Suppressor macrophage treated with lipopolysaccharide for 1 hour (primary cell): Measurements from ENCODE around the gene RAD9A.
A peak's percentile ranks its signal among the peaks of the same experiment; 100 is the strongest.

Experiments used
- DNase-seq, 3 donors: peaks; one replicate each; pipeline ENCODE4 v3.0.0-alpha.2; 2020 to 2022

RAD9A gene

GRCh38 chr11:67357831-67358670 lies 33.7 kb upstream of the RAD9A start:
- no peak for DNase-seq

DNA sequence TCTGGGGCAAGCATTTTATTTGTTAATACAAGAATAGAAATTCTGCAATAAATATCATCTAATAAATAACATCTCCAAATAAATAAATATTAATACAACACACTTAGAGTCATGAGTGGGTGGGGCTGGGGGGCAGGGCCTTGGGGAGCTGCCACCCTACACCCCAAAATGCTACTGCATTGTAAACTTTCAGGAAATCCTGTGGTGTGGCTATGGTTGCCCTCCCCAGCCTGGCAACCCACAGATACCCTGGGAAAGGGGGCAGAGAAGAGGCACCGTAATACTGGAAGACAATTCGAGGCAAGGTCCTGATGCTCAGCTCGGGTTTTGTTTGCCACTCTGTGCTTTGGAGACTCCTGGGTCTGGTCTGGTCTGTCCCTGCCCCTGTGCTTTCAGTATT lies 27.6 kb upstream of the RAD9A start:
- no peak for DNase-seq

DNA sequence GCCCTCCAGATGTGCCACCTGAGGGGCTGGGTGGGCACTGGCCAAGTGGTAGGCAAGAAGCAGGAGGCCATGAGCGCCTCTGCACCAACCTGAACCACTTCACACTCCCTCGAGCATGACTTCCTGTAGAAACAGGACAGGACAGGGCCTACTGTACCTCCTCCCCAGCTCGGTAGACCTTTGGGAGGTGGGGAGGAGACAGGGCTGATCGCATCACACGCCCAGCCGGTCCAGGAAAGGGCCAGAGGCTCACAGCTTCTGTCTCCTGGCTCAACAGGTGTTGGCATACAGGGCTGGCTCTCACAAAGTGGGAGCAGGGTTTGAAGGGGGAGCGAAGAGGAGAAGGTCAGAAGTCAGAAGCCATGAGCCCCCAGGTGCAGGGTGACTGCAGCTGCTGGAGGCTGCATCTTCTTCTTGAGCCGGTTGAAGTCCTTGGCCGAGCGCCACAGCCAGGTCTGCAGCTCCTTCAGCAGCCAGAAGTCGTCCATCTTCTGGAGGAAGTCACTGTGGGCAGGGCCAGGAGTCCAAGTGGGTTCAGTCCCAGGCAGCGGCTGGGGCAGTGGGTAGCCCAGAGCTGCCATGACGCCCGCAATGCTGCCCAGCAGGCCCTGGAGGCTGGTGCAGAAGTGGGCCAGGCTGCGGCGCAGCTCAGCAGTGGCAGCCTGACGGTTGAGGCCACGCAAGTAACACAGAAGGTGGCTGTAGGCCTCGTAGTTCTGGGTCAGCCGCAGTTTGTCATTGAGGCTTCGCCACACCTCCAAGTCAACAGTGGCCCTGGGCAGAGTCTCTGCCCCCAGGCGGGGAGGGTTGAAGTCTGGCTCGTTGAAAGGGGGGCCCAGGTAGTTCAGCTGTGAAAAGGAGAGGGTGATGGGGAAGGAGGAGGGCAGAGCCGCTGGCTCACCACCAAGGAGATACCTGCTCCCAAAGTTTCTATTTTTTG lies 26.7 kb upstream of the RAD9A start:
- no peak for DNase-seq

- no peak for DNase-seq
Observed at GRCh38 chr11:67365736-67366444, 25.9 kb upstream of the RAD9A start.

DNA sequence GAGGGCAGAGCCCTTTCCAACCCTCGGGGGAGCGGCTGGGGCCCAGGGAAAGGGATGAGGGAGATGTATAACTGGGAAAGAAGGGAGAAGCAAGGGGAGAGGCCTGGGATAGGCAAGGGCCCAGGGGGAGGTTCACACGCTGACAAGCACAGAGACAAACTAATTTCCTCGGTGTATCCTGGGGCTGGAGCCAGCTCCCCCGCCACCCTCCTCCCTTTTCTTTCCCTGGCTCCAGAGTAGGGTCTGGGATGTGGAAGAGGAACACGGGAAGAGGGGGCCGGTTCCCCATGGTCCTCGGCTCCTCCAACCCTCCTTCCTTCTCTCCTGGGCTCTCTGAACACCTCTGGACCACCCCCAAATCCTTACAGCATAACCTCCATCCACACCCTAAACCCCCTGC lies 25.2 kb upstream of the RAD9A start:
- no peak for DNase-seq

- DNase-seq, result peak in 1 of 3 donors; percentile 29
Observed at GRCh38 chr11:67366961-67367760, 24.6 kb upstream of the RAD9A start.

GRCh38 chr11:67367761-67368227 lies 24.0 kb upstream of the RAD9A start:
- no peak for DNase-seq

GRCh38 chr11:67368621-67369020 lies 23.2 kb upstream of the RAD9A start:
- DNase-seq, result no peak

DNA sequence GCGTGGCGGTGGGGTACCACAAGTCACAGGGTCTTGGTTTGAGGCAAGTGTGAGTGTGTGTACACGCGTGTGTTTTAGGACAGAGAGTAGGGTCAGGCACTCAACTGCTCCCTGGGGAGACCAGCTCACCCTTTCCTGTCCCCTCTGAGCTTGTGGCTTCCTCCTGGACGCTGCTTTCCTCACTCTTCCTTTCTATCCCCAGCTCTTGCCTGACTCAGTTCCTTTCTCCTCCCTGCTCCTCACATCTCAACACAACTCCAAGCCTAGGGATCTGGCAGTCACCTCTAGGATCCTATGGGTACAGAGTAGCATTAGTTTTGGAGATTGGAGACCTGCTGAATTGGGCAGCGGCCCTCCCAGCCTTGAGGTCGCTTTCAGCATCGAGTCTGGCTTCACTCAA lies 22.5 kb upstream of the RAD9A start:
- no peak for DNase-seq

- no peak for DNase-seq
Observed at GRCh38 chr11:67369801-67370284, 21.9 kb upstream of the RAD9A start.

- DNase-seq, result no peak
Observed at GRCh38 chr11:67370351-67371076, 21.3 kb upstream of the RAD9A start.

DNA sequence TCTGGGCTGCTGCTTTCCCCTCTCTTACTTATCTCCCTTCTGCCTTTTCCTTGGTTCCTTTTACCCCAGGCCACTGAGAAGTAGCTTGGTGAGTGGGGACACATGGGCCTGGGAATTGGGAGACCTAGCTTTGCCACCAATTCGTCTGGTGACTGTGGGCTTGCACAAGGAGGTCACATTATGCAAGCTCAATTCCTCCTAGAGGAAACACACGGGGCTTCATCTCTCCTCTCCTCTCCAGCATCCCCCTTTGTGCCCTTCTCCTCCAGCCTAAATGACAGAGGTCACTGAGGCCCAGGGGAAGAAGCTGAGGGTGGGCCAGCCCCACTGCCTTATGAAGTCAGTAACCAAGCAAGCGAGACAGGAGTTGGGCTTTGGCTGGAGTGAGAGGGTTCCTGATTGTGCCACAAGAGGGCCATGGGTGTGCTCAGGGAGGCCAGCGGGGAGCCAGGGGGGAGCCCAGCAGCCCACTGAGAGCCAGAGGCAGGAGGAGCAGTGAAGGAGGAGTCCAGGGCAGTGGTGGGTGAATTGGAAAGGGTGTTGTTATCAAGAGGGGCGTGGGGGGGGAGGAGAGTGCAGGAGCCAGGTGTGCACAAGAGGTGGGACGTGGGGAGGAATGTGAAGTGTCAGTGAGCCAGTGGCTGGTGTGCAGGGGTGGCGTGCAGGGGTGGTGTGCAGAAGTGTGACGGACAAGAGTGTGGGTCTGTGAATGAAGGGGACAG lies 20.4 kb upstream of the RAD9A start:
- peak; percentile 53 to 65 (median 54) for DNase-seq

DNA sequence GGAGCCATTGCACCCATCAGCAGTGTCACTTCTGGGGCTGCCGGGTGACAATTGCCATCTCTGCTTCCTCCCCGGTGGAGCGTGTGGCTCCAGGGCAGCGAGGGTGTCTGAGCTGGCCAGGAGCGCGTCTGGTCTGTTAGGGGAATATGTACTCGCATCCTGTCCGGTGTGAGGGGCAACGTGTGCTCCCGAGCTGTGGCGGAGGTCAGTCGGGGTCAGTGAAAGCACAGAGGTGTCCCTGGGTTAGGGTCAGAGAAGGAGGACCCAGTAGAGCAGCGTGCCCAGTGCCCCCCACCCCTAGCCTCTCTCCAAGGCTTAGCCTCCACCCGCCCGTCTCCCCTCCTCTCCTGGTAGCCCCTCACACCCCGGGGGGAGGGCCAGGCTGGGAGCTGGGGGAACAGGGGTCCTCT lies 19.9 kb upstream of the RAD9A start:
- no peak for DNase-seq

- DNase-seq, result peak in 2 of 3 donors; percentile 31 to 52
Observed at GRCh38 chr11:67372321-67372992, 19.3 kb upstream of the RAD9A start.

- peak; percentile 58 to 80 (median 59) for DNase-seq
Observed at GRCh38 chr11:67372993-67373647, 18.7 kb upstream of the RAD9A start, which contains the start of gene CLCF1. CLCF1 (minus strand) TSS chr11:67373598; CDS start chr11:67373539, 59 bp downstream.

DNA sequence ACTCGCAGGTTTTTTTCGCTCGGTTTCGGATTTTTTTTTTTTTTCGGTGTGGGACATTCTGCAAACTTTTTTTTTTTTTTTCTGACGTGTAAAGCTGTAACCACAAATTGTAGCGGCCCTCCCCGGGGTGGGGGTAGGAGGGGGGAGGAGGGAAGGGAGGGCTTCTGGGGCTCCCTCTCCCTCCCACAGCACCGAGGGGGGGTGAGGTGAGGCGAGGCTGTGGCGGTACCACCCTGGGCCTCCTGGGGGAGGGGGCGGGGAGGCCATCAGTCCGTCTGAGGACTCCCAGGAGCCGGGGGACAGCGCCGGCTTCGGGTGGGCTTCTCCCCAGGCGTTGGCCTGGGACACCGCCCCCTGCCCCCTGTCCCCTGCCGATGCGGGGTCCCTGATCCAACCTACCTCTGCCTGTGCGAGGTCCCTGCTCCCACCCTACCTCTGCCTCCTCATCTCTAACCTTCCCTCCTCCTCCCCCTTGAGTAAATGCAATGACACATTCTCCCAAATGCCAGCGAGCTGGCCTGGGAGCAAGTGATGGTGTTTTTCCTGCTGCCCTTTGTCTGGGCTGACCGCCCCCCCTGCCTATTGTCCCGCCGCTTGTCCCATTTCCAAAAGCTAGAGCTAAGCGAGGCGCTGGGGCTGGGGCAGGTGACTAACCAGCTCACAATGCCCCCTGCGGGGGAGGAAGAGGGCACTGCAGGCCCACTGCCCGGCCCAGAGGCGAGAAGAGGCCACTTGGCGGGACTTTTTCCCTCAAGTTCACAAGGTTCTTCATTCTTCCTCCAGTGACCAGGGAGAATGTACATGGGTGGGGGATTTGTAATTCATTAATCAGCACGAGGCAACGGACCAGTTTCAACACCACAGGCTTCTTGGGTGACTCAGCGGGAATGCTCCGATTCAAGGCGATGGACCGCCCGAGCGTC lies 17.9 kb upstream of the RAD9A start:
- DNase-seq, result peak; percentile 96 to 99 (median 98)

DNA sequence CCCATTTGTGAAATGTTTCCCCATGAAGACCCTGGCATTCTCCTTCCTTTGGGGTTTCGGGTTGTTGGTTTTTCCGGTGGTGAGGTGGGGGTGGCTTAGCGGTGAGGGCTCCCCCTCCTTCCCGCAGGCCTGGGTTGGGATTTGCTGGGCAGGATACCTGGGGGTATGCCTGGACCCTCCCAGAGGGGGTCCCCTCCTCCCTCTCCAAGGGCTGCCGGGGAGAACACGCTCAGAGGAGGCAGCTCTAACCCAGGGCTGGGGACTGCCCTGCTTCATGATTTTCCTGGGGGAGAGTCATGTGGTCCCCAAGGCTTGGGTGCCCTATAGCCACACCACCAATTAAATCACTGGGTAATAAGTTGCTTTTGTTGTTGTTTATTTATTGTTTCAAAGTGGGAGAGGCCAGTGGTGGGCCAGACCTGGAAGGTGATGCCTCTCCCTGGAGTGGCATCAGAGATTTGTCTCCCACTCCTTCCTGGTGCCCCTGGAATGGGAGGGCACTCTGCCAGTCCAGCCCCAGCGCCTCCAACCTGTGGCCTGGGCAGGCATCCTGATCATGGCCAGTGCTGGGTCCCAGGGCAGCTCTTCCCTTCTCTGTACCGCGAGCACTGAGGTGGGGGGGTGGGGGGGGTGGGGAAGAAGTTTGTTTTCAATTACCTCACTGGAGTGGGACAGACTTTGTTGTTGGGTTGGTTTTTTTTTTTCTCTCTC lies 17.1 kb upstream of the RAD9A start:
- peak in 1 of 3 donors; percentile 34 for DNase-seq
